A673 (cell line): Measurements from ENCODE around the gene RDH13. TPM values are rescaled to one million over a fixed set of nuclear protein-coding genes. Genes with fewer than 3 reads are reported as not detected.
A peak's percentile ranks its signal among the peaks of the same experiment; 100 is the strongest.

ENCODE experiments used
- BruUV-seq: library from RNA; stranded (reverse); fragments of 400-500 nt; replicated peaks from 2 replicates; lab custom pipeline; 2021; lab: Mats Ljungman, UMichigan
- CTCF ChIA-PET: fragments of 300-600 bp; sonication (Branson Sonifier 250); formaldehyde crosslinking; loops from one replicate; lab custom pipeline; 2022; ENCODE audit warnings: antibody characterized with exemption; lab: Charles Lee
- POLR2A ChIA-PET: fragments of 300-600 bp; sonication (Branson Sonifier 250); formaldehyde crosslinking; loops from one replicate; lab custom pipeline; 2022; ENCODE audit warnings: antibody characterized with exemption; ENCODE audit not compliant: low non-redundant PET; lab: Charles Lee
- DNase-seq: peaks from one replicate; pipeline ENCODE4 v3.0.0-alpha.2; 2015; ENCODE audit warnings: low spot score
- H3K27ac ChIP-seq: fragments of 200-600 bp; sonication (generic); 2 replicates; pipeline ENCODE4 v1.5.1; 2016; ENCODE audit warnings: mixed run types, low read depth, mild to moderate bottlenecking, mixed read lengths, antibody characterized with exemption, low read length; ENCODE audit not compliant: poor library complexity, severe bottlenecking
- H3K27me3 ChIP-seq: fragments of 200-600 bp; sonication (generic); replicated peaks from 2 replicates; pipeline ENCODE4 v1.6.1; 2017; ENCODE audit warnings: mixed run types, low read depth, mild to moderate bottlenecking, mixed read lengths, antibody characterized with exemption, low read length; ENCODE audit not compliant: insufficient read depth, poor library complexity
- H3K36me3 ChIP-seq: fragments of 200-600 bp; sonication (generic); 2 replicates; pipeline ENCODE4 v1.6.1; 2016; ENCODE audit warnings: mixed run types, mild to moderate bottlenecking, mixed read lengths, antibody characterized with exemption, low read length; ENCODE audit not compliant: insufficient read depth, poor library complexity, severe bottlenecking
- H3K4me1 ChIP-seq: fragments of 200-600 bp; sonication (generic); 2 replicates; pipeline ENCODE4 v1.6.1; 2017; ENCODE audit warnings: mixed run types, mild to moderate bottlenecking, mixed read lengths, antibody characterized with exemption, low read length; ENCODE audit not compliant: insufficient read depth, poor library complexity, severe bottlenecking
- H3K4me3 ChIP-seq: fragments of 200-600 bp; sonication (generic); 2 replicates; pipeline ENCODE4 v1.5.1; 2016; ENCODE audit warnings: low read depth, mixed run types, mild to moderate bottlenecking, mixed read lengths, low read length; ENCODE audit not compliant: poor library complexity, severe bottlenecking
- H3K9me3 ChIP-seq: fragments of 200-600 bp; sonication (generic); 2 replicates; pipeline ENCODE4 v1.6.1; 2016; ENCODE audit warnings: mixed run types, low read depth, mild to moderate bottlenecking, mixed read lengths, antibody characterized with exemption, low read length; ENCODE audit not compliant: poor library complexity, severe bottlenecking
- EZH2 ChIP-seq: fragments of 200-600 bp; sonication (generic); IDR thresholded peaks from 2 replicates; pipeline ENCODE4 v1.6.1; 2017; ENCODE audit warnings: borderline replicate concordance, low read depth, mild to moderate bottlenecking, mixed read lengths, antibody characterized with exemption, low read length; ENCODE audit not compliant: poor library complexity, severe bottlenecking
- intact Hi-C: fragments of 100-400 bp; cut with micrococcal nuclease; formaldehyde crosslinking; loops from one replicate; pipeline ENCODE4 v1.10.0; 2022; ENCODE audit not compliant: unreplicated experiment
- total RNA-seq: library from RNA; stranded (reverse); gene quantifications from 2 replicates; pipeline ENCODE4 v1.2.3, GENCODE V29; 2021
- TF ChIP-seq, protein P1 (sequence below): fragments of 300-800, 200-600 bp; sonication (generic); conservative IDR thresholded peaks from 2 replicates; pipeline ENCODE4 v1.5.1; 2017; ENCODE audit warnings: low read depth, mild to moderate bottlenecking, antibody characterized with exemption, low read length, moderate library complexity, mixed read lengths

The RDH13 gene
- total RNA-seq, 1 experiment from 2014 or later: 19.0 TPM

DNA sequence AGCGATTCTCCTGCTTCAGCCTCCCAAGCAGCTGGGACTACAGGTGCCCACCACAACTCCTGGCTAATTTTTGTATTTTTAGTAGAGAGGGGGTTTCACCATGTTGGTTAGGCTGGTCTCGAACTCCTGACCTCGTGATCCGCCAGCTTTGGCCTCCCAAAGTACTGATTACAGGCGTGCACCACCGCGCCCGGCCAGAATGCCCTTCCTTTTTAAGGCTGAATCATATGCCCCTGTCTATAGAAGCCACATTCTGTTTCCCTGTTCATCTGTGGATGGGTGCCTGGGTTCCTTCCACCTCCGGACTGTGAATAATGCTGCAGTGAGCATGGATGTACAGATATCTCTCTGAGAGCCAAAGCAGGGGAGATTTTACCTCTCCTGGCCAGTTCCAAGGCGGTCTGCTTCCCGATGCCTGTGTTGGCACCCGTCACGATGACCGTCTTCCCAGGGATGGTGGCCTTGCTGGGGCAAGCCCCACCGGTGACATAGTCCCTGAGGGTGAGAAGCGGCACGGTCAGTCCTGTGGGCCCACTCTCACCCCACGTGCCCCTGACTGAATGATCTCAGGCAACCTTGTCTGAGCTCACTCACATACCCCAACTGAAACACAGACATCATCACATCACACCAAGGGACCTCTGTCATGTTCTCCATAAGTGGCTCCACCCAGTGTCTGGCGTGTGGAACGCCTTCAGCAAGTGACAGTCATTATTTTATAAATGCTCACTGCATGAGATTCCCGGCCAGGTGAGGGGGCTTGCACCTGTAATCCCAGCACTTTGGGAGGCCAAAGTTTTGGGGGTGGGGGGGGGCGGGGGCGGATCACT, 4.0 kb downstream of the RDH13 start:
- no peak for TF ChIP-seq EZH2
- TF ChIP-seq, protein P1, sequence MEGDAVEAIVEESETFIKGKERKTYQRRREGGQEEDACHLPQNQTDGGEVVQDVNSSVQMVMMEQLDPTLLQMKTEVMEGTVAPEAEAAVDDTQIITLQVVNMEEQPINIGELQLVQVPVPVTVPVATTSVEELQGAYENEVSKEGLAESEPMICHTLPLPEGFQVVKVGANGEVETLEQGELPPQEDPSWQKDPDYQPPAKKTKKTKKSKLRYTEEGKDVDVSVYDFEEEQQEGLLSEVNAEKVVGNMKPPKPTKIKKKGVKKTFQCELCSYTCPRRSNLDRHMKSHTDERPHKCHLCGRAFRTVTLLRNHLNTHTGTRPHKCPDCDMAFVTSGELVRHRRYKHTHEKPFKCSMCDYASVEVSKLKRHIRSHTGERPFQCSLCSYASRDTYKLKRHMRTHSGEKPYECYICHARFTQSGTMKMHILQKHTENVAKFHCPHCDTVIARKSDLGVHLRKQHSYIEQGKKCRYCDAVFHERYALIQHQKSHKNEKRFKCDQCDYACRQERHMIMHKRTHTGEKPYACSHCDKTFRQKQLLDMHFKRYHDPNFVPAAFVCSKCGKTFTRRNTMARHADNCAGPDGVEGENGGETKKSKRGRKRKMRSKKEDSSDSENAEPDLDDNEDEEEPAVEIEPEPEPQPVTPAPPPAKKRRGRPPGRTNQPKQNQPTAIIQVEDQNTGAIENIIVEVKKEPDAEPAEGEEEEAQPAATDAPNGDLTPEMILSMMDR: peak; percentile 35; the same call in 1 of the 2 replicates
- ChIA-PET POLR2A (no interaction called here), CTCF (no interaction called here)
- H3K36me3 ChIP-seq: peaks cover 41% of the 10 kb centered on the region
- H3K27ac ChIP-seq: no peak overlapping the region
- H3K4me3 ChIP-seq: no peak overlapping the region
- BruUV-seq: no TSS peak
- peak; percentile 39 for DNase-seq
- H3K4me1 ChIP-seq: no peaks in the 10 kb centered on the region
- no peaks in the 10 kb centered on the region for H3K9me3 ChIP-seq
- no peaks in the 10 kb centered on the region for H3K27me3 ChIP-seq
- intact Hi-C loops: no loop called here

DNA sequence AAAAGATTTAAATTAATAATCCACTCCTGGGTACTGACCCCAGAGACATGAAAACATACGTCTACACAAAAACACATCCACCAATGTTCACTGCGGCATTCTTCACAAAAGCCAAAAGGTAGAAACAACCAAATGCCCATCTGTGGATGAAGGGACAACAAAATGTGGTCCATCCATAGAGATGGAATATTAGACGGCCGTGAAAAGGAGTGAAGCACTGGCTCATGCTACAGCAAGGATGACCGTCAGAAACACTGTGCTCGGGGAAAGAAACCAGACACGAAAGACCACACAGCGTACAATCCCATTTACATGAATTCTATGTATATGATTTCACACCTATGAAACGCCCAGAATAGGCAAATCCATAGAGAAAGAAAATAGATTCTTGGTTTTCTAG, 6.1 kb downstream of the RDH13 start:
- intact Hi-C loops: no loop called here
- H3K36me3 ChIP-seq: peaks cover 46% of the 10 kb centered on the region
- TF ChIP-seq, protein P1: no peak
- no peak for TF ChIP-seq EZH2
- H3K4me1 ChIP-seq: no peaks in the 10 kb centered on the region
- no peaks in the 10 kb centered on the region for H3K27me3 ChIP-seq
- ChIA-PET CTCF (no interaction called here), POLR2A (no interaction called here)
- no TSS peak for BruUV-seq
- DNase-seq: no peak
- H3K27ac ChIP-seq: no peak overlapping the region
- H3K9me3 ChIP-seq: no peaks in the 10 kb centered on the region
- no peak overlapping the region for H3K4me3 ChIP-seq

DNA sequence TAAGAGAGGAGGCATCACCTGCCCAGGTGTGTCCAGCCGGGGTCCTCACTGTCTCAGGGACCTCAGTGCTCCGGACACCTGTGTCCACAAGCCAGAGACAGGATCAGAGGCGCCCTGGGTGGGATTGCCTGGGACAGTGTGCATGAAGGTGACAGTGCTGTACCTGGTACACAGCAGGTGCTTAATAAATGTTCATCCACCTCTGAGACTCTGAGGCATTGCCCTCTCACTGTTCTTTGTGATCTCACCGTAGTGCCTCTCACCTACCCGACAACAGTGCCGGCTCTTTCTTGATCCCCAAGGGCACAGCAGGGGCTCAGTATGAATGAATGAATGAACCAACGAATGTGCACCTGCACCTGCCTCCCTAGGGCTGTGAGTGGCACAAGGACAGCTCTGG, 9.2 kb downstream of the RDH13 start:
- H3K4me1 ChIP-seq: no peaks in the 10 kb centered on the region
- no peak overlapping the region for H3K27ac ChIP-seq
- H3K4me3 ChIP-seq: no peak overlapping the region
- DNase-seq: no peak
- intact Hi-C loops: no loop called here
- BruUV-seq: no TSS peak
- no peaks in the 10 kb centered on the region for H3K9me3 ChIP-seq
- H3K27me3 ChIP-seq: no peaks in the 10 kb centered on the region
- H3K36me3 ChIP-seq: peaks cover 49% of the 10 kb centered on the region
- TF ChIP-seq, protein P1: no peak
- TF ChIP-seq EZH2: no peak
- POLR2A ChIA-PET: no interaction called here
- CTCF ChIA-PET: no interaction called here
